NCI-H2081 (cell line): ENCODE measurements around the gene KCNG3.

Source experiments
- DNase-seq, 2 experiments: peaks; one replicate each; lab custom pipeline; 2025; lab: John Stamatoyannopoulos, UW

The KCNG3 gene

GRCh38 chr2:42486145-42486906 lies 7.5 kb downstream of the KCNG3 start:
- DNase-seq, result peak in 1 of 2 experiments; percentile 50

DNA sequence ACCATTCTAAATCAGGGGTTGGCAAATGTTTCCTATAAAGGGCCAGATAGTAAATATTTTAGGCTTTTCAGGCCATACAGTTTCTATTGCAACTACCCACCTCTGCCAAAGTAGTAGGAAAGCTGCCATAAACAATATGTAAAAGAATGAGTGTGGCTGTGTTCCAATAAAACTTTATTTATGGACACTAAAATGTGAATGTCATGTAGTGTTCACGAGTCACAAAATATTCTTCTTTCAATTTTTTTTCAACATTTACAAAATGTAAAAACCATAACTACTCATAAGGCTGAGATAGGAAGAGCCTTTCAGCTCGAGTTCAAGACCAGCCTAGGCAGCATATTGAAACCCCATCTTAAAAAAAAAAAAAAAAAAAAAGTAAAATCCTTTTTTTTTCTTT lies 13.4 kb downstream of the KCNG3 start:
- DNase-seq, result no peak

- DNase-seq, result peak; percentile 56 to 94
Observed at GRCh38 chr2:42474765-42475454, 18.9 kb downstream of the KCNG3 start.

DNA sequence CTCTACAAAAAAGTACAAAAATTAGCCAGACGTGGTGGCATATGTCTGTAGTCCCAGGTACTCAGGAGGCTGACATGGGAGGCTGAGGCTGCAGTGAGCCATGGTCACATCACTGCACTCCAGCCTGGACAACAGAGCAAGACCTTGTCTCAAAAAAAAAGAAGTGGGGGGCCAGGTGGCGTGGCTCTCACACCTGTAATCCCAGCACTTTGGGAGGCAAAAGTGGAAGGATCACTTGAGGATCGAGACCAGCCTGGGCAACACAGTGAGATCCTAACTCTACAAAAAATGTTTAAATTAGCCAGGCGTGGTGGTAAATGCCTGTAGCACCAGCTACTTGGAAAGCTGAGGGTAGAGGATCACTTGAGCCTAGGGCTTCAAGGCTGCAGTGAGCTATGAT lies 23.1 kb downstream of the KCNG3 start:
- DNase-seq, result no peak

- no peak for DNase-seq
Observed at GRCh38 chr2:42464631-42465030, 29.2 kb downstream of the KCNG3 start.

- DNase-seq, result no peak
Observed at GRCh38 chr2:42463570-42463969, 30.2 kb downstream of the KCNG3 start.

DNA sequence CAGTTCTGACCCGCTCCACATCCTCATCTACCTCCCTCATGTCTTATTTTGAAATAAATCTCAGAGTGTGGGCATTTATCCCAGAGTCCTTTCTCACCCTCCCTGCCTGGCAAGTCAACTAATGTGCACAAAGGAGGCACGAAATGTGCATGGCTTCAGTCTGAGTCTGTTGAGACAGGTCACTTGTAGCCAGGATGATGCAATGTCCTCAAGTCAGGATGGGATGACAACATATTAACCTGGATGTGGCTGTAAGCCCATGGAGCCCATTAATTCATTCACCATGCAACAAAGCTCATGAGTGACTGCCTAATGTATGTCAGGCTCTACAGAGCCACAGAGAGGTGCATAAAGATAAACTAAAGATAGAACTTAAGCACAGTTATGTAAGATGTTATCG lies 34.5 kb downstream of the KCNG3 start:
- DNase-seq, result no peak

GRCh38 chr2:42458396-42458795 lies 35.4 kb downstream of the KCNG3 start:
- DNase-seq, result no peak

GRCh38 chr2:42457011-42457410 lies 36.8 kb downstream of the KCNG3 start:
- no peak for DNase-seq

DNA sequence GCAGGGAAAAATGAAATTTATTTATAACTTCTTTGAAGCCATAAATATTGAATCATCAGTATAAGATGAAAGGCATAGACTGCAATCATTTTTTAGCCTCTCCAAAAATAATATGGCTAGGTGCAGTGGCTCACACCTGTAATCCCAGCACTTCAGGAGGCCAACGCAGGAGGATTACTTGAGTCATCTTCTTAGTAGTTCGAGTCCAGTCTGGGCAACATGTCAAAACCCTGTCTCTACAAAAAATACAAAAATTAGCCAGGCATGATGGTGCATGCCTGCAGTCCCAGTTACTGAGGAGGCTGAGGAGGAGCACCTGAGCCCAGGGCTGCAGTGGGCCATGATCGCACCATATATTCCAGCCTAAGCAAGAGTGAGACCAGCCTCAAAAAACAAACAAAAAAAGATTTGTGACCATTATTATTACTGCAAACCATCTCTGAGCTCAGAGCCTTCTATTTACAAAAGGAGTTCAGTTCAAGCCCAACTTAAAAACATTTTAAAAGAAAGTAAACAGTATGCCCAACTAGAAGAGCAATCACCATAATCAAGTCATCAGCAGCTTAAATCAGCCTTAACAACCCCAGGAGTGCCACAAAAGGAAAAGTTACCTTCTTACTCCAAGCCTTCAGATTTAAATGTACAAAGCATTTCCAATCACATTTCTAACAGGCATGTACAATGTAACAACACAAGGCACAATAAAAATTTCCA lies 37.5 kb downstream of the KCNG3 start:
- DNase-seq, result no peak

GRCh38 chr2:42452545-42452944 lies 41.2 kb downstream of the KCNG3 start:
- no peak for DNase-seq

- no peak for DNase-seq
Observed at GRCh38 chr2:42450136-42450535, 43.6 kb downstream of the KCNG3 start.

DNA sequence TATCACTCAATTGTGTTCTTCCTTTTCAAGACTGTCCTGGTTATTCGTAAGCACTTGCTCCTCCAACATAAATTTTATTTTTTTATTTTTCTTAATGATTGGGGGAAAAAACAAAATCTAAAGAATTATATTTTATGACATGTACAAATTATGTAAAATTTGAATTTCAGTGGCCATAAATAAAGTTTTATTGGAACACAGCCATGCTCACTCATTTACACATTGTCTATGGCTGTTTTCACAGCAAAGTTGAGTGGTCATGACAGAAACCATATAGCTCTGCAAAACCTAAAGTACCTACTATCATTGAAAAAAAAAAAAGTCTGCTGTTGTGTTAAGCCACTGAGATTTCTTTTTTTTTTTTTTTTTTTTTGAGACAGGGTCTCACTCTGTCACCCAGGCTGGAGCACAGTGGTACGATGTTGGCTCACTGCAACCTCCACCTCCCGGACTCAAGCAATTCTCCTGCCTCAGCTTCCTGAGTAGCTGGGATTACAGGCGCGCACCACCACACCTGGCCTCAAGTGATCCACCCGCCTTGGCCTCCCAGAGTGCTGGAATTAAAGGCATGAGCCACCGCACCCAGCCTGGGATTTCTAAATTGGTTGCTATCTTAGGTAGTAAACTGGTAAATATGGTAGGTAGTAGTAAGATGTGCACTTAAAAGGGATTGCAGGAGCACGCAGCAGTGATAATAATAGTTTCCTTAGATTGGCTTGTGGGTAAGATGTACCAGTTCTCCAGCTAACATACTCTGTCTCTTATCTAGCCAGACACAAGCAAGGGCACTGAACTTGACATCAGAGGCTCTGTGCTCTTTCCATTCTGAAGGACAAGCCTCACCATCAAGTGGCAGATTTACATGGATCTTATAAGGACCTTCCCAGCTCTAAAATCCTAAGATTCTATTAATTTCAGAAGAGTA lies 44.4 kb downstream of the KCNG3 start:
- no peak for DNase-seq

GRCh38 chr2:42448163-42448562 lies 45.6 kb downstream of the KCNG3 start:
- DNase-seq, result no peak

GRCh38 chr2:42446503-42447271 lies 47.1 kb downstream of the KCNG3 start:
- no peak for DNase-seq

DNA sequence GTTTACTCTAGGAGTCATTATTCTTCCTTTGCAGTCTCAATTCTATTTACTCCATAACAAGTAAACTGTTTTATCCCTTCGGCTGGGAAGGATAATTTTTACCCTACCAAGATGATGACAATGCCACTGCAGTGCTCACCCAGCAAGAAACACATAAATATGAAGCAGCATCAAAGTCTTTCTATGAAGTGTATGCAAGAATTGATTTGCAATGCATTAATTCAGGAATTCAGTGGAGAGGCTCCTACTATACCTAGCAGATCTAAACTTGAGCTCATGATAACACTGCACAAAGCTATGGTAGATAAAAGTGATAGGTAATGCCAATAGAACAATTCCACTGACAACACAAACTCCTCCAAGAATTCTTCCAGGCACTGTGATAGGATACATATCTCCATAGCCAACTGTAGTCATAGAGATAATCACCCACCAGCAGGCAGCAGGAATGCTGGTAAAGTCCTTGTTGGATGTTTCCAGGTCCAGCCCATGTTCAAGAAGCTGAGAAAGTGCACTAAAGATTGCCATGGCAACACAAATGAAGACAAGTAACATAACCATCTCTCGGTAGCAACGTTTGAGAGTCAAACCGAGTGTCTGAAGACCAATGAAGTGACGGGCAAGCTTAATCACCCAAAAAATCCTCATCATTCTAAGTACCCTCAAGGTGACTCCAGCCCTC lies 49.9 kb downstream of the KCNG3 start:
- DNase-seq, result no peak

DNA sequence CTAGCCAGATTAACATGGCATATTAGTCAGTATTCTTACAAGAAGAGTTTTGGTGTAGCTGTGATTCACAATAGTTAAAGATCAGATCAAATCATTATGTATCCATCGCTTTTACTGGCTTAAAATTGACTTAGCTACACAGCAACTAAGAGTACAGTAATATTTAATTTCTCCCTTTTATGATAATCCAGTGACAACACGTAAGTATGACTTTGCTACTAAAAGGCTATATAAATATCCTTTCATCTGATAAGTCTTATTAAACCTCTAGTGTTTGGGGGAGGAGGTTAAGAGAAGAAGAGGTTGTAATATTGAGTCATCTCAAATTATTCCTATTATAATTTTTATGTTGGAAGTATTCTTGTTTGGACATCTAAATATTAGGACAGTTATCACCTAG lies 51.0 kb downstream of the KCNG3 start:
- no peak for DNase-seq

GRCh38 chr2:42438685-42439084 lies 55.1 kb downstream of the KCNG3 start:
- DNase-seq, result no peak

DNA sequence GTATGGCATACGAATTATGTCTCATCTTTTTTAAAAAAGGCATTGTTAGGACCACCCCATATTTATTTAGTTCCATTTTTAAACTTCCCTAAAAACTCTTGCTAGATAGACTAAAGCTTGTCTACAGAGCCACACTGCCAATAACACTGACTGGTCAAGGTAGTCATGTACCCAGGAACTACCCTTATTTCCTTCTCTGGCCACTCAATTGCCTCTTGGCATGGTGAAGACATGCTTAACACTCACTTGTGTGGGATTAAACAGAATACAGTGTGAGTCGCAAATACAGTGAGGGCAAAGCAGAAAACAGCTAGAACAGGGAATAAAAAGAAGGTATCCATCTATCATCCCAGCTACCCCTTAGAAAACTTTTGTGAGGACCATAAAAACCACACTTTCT lies 57.4 kb downstream of the KCNG3 start:
- DNase-seq, result no peak

- peak in 1 of 2 experiments; percentile 13 for DNase-seq
Observed at GRCh38 chr2:42435628-42436027, 58.2 kb downstream of the KCNG3 start.

- DNase-seq, result no peak
Observed at GRCh38 chr2:42430188-42430587, 63.6 kb downstream of the KCNG3 start.
